SK-N-SH (cell line): ENCODE measurements around the gene CEACAM19.

Source experiments
- ELF1 ChIP-seq: IDR thresholded peaks from 2 replicates; pipeline ENCODE4 v1.4.0; 2012
- EZH2phosphoT487 ChIP-seq: fragments of 200-600 bp; sonication (generic); IDR thresholded peaks from 2 replicates; pipeline ENCODE4 v1.6.1; 2017; ENCODE audit warnings: low read depth, mixed run types, mild to moderate bottlenecking, antibody characterized with exemption, moderate library complexity, borderline replicate concordance
- GATA2 ChIP-seq: sonication (generic); formaldehyde crosslinking; IDR thresholded peaks from 2 replicates; pipeline ENCODE4 v1.5.0; 2020; ENCODE audit warnings: mild to moderate bottlenecking, missing genetic modification reagents
- NRF1 ChIP-seq: IDR thresholded peaks from 2 replicates; pipeline ENCODE4 v1.6.1; 2012; ENCODE audit warnings: low read depth, mild to moderate bottlenecking, low read length
- POLR2AphosphoS5 ChIP-seq: IDR thresholded peaks from 2 replicates; pipeline ENCODE4 v1.6.1; 2012; ENCODE audit warnings: low read depth, low read length
- SIN3A ChIP-seq: IDR thresholded peaks from 2 replicates; pipeline ENCODE4 v1.6.1; 2012; ENCODE audit warnings: low read depth, mild to moderate bottlenecking, low read length, moderate library complexity, borderline replicate concordance
- TAF1 ChIP-seq: IDR thresholded peaks from 2 replicates; pipeline ENCODE4 v1.6.1; 2012; ENCODE audit warnings: low read depth, mild to moderate bottlenecking, low read length, moderate library complexity, borderline replicate concordance
- YY1 ChIP-seq: IDR thresholded peaks from 2 replicates; pipeline ENCODE4 v1.4.0; 2012; ENCODE audit warnings: low read depth, mild to moderate bottlenecking
- TF ChIP-seq, protein P1 (sequence below): IDR thresholded peaks from 2 replicates; pipeline ENCODE4; 2012
- TF ChIP-seq, protein P2 (sequence below): fragments of 200-600 bp; sonication (generic); IDR thresholded peaks from 2 replicates; pipeline ENCODE4 v1.6.1; 2017; ENCODE audit warnings: antibody characterized with exemption, mild to moderate bottlenecking, moderate library complexity
- TF ChIP-seq, protein P3 (sequence below): fragments of 150-350 bp; IDR thresholded peaks from 2 replicates; pipeline ENCODE4 v1.6.1; 2016; ENCODE audit warnings: mild to moderate bottlenecking, low read depth, low read length
- TF ChIP-seq, protein P4 (sequence below): IDR thresholded peaks from 2 replicates; pipeline ENCODE4 v1.6.1; 2012; ENCODE audit warnings: mild to moderate bottlenecking, low read depth, low read length, moderate library complexity

DNA sequence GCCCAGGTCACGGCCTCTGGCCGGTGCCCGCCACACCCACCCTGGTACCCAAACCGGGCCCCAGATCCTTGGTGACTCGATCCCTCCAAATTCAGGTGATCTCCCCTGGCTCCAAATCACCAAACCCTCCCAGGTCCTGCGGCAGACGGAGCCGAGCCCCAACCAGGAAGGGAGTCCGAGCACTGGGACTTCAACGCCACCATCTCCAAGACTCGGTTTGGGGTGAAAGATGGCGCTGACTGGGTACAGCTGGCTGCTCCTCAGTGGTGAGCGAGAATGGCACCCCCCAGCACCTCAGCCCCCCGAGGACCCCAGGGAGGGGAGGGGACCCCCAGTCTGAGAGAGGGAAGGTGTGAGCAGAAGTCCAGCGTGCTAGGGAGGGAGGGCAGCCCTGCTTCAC, 29.9 kb downstream of the CEACAM19 start:
- TF ChIP-seq, protein P1, sequence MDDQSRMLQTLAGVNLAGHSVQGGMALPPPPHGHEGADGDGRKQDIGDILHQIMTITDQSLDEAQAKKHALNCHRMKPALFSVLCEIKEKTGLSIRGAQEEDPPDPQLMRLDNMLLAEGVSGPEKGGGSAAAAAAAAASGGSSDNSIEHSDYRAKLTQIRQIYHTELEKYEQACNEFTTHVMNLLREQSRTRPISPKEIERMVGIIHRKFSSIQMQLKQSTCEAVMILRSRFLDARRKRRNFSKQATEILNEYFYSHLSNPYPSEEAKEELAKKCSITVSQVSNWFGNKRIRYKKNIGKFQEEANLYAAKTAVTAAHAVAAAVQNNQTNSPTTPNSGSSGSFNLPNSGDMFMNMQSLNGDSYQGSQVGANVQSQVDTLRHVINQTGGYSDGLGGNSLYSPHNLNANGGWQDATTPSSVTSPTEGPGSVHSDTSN: no peak
- TF ChIP-seq, protein P2, sequence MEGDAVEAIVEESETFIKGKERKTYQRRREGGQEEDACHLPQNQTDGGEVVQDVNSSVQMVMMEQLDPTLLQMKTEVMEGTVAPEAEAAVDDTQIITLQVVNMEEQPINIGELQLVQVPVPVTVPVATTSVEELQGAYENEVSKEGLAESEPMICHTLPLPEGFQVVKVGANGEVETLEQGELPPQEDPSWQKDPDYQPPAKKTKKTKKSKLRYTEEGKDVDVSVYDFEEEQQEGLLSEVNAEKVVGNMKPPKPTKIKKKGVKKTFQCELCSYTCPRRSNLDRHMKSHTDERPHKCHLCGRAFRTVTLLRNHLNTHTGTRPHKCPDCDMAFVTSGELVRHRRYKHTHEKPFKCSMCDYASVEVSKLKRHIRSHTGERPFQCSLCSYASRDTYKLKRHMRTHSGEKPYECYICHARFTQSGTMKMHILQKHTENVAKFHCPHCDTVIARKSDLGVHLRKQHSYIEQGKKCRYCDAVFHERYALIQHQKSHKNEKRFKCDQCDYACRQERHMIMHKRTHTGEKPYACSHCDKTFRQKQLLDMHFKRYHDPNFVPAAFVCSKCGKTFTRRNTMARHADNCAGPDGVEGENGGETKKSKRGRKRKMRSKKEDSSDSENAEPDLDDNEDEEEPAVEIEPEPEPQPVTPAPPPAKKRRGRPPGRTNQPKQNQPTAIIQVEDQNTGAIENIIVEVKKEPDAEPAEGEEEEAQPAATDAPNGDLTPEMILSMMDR: no peak
- TF ChIP-seq EZH2phosphoT487 (no peak), POLR2AphosphoS5 (no peak), YY1 (no peak), NRF1 (no peak), SIN3A (no peak), ELF1 (no peak), GATA2 (CRISPR knock-in tag) (no peak), TAF1 (no peak)
- TF ChIP-seq, protein P3, sequence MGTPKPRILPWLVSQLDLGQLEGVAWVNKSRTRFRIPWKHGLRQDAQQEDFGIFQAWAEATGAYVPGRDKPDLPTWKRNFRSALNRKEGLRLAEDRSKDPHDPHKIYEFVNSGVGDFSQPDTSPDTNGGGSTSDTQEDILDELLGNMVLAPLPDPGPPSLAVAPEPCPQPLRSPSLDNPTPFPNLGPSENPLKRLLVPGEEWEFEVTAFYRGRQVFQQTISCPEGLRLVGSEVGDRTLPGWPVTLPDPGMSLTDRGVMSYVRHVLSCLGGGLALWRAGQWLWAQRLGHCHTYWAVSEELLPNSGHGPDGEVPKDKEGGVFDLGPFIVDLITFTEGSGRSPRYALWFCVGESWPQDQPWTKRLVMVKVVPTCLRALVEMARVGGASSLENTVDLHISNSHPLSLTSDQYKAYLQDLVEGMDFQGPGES: no peak
- TF ChIP-seq, protein P4, sequence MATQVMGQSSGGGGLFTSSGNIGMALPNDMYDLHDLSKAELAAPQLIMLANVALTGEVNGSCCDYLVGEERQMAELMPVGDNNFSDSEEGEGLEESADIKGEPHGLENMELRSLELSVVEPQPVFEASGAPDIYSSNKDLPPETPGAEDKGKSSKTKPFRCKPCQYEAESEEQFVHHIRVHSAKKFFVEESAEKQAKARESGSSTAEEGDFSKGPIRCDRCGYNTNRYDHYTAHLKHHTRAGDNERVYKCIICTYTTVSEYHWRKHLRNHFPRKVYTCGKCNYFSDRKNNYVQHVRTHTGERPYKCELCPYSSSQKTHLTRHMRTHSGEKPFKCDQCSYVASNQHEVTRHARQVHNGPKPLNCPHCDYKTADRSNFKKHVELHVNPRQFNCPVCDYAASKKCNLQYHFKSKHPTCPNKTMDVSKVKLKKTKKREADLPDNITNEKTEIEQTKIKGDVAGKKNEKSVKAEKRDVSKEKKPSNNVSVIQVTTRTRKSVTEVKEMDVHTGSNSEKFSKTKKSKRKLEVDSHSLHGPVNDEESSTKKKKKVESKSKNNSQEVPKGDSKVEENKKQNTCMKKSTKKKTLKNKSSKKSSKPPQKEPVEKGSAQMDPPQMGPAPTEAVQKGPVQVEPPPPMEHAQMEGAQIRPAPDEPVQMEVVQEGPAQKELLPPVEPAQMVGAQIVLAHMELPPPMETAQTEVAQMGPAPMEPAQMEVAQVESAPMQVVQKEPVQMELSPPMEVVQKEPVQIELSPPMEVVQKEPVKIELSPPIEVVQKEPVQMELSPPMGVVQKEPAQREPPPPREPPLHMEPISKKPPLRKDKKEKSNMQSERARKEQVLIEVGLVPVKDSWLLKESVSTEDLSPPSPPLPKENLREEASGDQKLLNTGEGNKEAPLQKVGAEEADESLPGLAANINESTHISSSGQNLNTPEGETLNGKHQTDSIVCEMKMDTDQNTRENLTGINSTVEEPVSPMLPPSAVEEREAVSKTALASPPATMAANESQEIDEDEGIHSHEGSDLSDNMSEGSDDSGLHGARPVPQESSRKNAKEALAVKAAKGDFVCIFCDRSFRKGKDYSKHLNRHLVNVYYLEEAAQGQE: no peak
